HCT116 (cell line): ENCODE data around the gene MAP3K8.

Experiments
- CEBPB ChIP-seq: IDR thresholded peaks from 2 replicates; pipeline ENCODE4 v1.6.1; 2012; ENCODE audit warnings: low read depth
- EGR1 ChIP-seq: IDR thresholded peaks from 2 replicates; pipeline ENCODE4 v1.6.1; 2012; ENCODE audit warnings: low read depth
- EZH2 ChIP-seq: fragments of 200-600 bp; sonication (generic); IDR thresholded peaks from 2 replicates; pipeline ENCODE4 v1.6.1; 2017; ENCODE audit warnings: antibody characterized with exemption, mixed run types
- EZH2phosphoT487 ChIP-seq: fragments of 200-600 bp; IDR thresholded peaks from 2 replicates; pipeline ENCODE4 v1.6.1; 2018; ENCODE audit warnings: antibody characterized with exemption, borderline replicate concordance
- POLR2A ChIP-seq: IDR thresholded peaks from 2 replicates; pipeline ENCODE4 v1.7.0; 2011; ENCODE audit warnings: borderline replicate concordance; ENCODE audit not compliant: insufficient read depth, insufficient read length; ENCODE audit errors: extremely low read depth
- POLR2AphosphoS5 ChIP-seq: IDR thresholded peaks from 2 replicates; pipeline ENCODE4 v1.6.1; 2011; ENCODE audit warnings: mild to moderate bottlenecking, low read depth, low read length, moderate library complexity
- RAD21 ChIP-seq: IDR thresholded peaks from 2 replicates; pipeline ENCODE4 v1.6.1; 2012; ENCODE audit warnings: low read depth, mild to moderate bottlenecking
- REST ChIP-seq: IDR thresholded peaks from 2 replicates; pipeline ENCODE4 v1.6.1; 2012; ENCODE audit warnings: low read depth
- SIN3A ChIP-seq: IDR thresholded peaks from 2 replicates; pipeline ENCODE4 v1.6.1; 2012; ENCODE audit warnings: low read depth
- SP1 ChIP-seq: IDR thresholded peaks from 2 replicates; pipeline ENCODE4 v1.6.1; 2012; ENCODE audit warnings: low read depth
- TCF7L2 ChIP-seq: IDR thresholded peaks from 2 replicates; pipeline ENCODE4 v1.7.0; 2011; ENCODE audit warnings: borderline replicate concordance, inconsistent platforms; ENCODE audit not compliant: insufficient read depth, insufficient read length; ENCODE audit errors: extremely low read depth
- TF ChIP-seq, protein P1 (sequence below), 3 experiments: fragments of 200-600 bp in 1 of 3; sonication (generic) in 1 of 3; IDR thresholded peaks in 2 of 3; conservative IDR thresholded peaks in 1 of 3; 2 replicates each; pipeline ENCODE4 v1.5.1; 2012 to 2017; ENCODE audit warnings: low read depth in 2 of 3, low read length in 2 of 3, antibody characterized with exemption in 1 of 3, borderline replicate concordance in 1 of 3, control low read depth in 1 of 3, mild to moderate bottlenecking in 1 of 3, mixed read lengths in 1 of 3, mixed run types in 1 of 3, moderate library complexity in 1 of 3; ENCODE audit not compliant: insufficient read depth in 1 of 3
- TF ChIP-seq, protein P2 (sequence below): IDR thresholded peaks from 2 replicates; pipeline ENCODE4 v1.6.1; 2012

DNA sequence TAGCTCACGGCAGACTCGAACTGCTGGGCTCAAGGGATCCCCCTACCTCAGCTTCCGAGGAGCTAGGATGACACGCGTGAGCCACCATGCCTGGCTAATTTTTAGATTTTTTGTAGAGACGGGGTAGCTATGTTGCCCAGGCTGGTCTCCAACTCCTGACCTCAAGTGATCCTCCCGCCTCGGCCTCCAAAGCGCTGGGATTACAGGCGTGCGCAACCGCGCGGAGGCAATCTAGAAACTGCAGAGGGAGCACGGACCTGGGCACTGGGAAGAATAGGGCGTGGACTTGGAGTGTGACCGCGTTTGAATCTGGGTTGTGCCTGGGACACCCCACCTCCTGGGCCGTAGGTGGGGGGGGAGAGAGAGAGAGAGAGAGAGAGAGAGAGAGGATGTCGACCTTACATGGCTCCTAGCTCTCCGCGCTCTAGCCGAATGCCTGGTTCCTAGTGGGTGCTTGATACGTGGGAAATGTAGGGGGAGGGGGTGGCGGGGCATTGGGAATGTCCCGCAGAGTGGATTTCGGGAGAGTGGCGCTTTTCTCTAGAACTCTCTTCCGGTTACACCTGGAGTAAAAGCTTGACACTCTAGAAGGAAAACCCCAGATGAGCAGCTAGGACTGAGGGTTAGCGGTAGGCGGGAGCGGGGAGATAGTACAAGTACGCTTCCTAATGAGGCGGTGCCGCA is 1.2 kb upstream of the MAP3K8 start:
- TF ChIP-seq, protein P1, sequence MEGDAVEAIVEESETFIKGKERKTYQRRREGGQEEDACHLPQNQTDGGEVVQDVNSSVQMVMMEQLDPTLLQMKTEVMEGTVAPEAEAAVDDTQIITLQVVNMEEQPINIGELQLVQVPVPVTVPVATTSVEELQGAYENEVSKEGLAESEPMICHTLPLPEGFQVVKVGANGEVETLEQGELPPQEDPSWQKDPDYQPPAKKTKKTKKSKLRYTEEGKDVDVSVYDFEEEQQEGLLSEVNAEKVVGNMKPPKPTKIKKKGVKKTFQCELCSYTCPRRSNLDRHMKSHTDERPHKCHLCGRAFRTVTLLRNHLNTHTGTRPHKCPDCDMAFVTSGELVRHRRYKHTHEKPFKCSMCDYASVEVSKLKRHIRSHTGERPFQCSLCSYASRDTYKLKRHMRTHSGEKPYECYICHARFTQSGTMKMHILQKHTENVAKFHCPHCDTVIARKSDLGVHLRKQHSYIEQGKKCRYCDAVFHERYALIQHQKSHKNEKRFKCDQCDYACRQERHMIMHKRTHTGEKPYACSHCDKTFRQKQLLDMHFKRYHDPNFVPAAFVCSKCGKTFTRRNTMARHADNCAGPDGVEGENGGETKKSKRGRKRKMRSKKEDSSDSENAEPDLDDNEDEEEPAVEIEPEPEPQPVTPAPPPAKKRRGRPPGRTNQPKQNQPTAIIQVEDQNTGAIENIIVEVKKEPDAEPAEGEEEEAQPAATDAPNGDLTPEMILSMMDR (IDR thresholded peaks at IDR 0.05 in 2 of 3, conservative IDR thresholded peaks at IDR 0.05 in 1 of 3; ENCODE audit: borderline replicate concordance in 1 of 3, insufficient read depth in 1 of 3, low read depth in 2 of 3, low read length in 2 of 3), result 0 out of 6 replicates have a peak, but pooled peaks of 2 of the 3 experiments have one; percentile 6 to 12
- TF ChIP-seq CEBPB (no peak), EZH2phosphoT487 (no peak), SP1 (no peak), EZH2 (no peak), POLR2A (no peak), POLR2AphosphoS5 (peak; percentile 65; the same call in 1 of the 2 replicates), REST (no peak), EGR1 (no peak), RAD21 (0 out of 2 replicates have a peak, but pooled peaks have one; percentile 35), SIN3A (no peak), TCF7L2 (no peak)
- TF ChIP-seq, protein P2, sequence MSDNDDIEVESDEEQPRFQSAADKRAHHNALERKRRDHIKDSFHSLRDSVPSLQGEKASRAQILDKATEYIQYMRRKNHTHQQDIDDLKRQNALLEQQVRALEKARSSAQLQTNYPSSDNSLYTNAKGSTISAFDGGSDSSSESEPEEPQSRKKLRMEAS, result peak; percentile 61; the same call in 1 of the 2 replicates
